GM23338 (cell line): ENCODE results near the gene MCTP2. TPM values are rescaled to one million over a fixed set of nuclear protein-coding genes. Genes with fewer than 3 reads are reported as not detected.

Source experiments
- ATAC-seq: fragments of 200-7000 bp; cut with Tn5 transposase; 3 replicates; pipeline ENCODE4 v1.9.1; 2020
- DNase-seq: peaks from one replicate; pipeline ENCODE4 v3.0.0-alpha.2; 2015; ENCODE audit warnings: low spot score
- H2AFZ ChIP-seq: fragments of 200-600 bp; sonication (generic); 2 replicates; pipeline ENCODE4 v1.8.0; 2016; ENCODE audit warnings: antibody characterized with exemption, mild to moderate bottlenecking, moderate library complexity
- H3F3A ChIP-seq: fragments of 200-600 bp; sonication (generic); replicated peaks from 2 replicates; pipeline ENCODE4 v1.8.0; 2017; ENCODE audit warnings: antibody characterized with exemption, mixed run types, low read depth
- H3K27ac ChIP-seq: fragments of 200-600 bp; sonication (generic); 2 replicates; pipeline ENCODE4 v1.6.1; 2016; ENCODE audit warnings: low read depth
- H3K27me3 ChIP-seq: fragments of 200-600 bp; sonication (generic); 2 replicates; pipeline ENCODE4 v1.8.0; 2016; ENCODE audit warnings: mild to moderate bottlenecking, mixed run types, moderate library complexity; ENCODE audit not compliant: insufficient read depth
- H3K36me3 ChIP-seq: fragments of 200-600 bp; sonication (generic); 2 replicates; pipeline ENCODE4 v1.8.0; 2016; ENCODE audit warnings: mild to moderate bottlenecking; ENCODE audit not compliant: insufficient read depth
- H3K4me1 ChIP-seq: fragments of 200-600 bp; sonication (generic); 2 replicates; pipeline ENCODE4 v1.8.0; 2016; ENCODE audit warnings: mild to moderate bottlenecking, moderate library complexity; ENCODE audit not compliant: insufficient read depth
- H3K4me2 ChIP-seq: fragments of 200-600 bp; sonication (generic); 2 replicates; pipeline ENCODE4 v1.7.1; 2017; ENCODE audit warnings: mixed run types
- H3K4me3 ChIP-seq: fragments of 200-600 bp; sonication (generic); 2 replicates; pipeline ENCODE4 v1.6.1; 2016; ENCODE audit warnings: mixed run types
- H3K79me2 ChIP-seq: fragments of 200-600 bp; sonication (generic); replicated peaks from 2 replicates; pipeline ENCODE4 v1.8.0; 2017; ENCODE audit warnings: mild to moderate bottlenecking; ENCODE audit not compliant: insufficient read depth
- H3K9me2 ChIP-seq: fragments of 200-600 bp; sonication (generic); 2 replicates; pipeline ENCODE4 v1.8.0; 2017; ENCODE audit not compliant: insufficient read depth
- H4K20me1 ChIP-seq: fragments of 200-600 bp; sonication (generic); replicated peaks from 2 replicates; pipeline ENCODE4 v1.8.0; 2017; ENCODE audit warnings: mild to moderate bottlenecking; ENCODE audit not compliant: insufficient read depth
- H3K27ac Mint-ChIP-seq: 2 replicates; pipeline ENCODE4 v1.8.0; 2020; ENCODE audit warnings: inconsistent platforms, mild to moderate bottlenecking, moderate library complexity, mixed read lengths
- H3K27me3 Mint-ChIP-seq: 3 replicates; pipeline ENCODE4 v1.8.0; 2022; ENCODE audit warnings: low read depth, mild to moderate bottlenecking, moderate library complexity, mixed read lengths, inconsistent platforms; ENCODE audit not compliant: insufficient read depth, poor library complexity
- H3K36me3 Mint-ChIP-seq: 3 replicates; pipeline ENCODE4 v1.8.0; 2021; ENCODE audit warnings: low read depth, mild to moderate bottlenecking, inconsistent platforms, moderate library complexity, mixed read lengths
- H3K4me1 Mint-ChIP-seq: 3 replicates; pipeline ENCODE4 v1.8.0; 2020; ENCODE audit warnings: mild to moderate bottlenecking, inconsistent platforms, mixed read lengths
- H3K4me3 Mint-ChIP-seq: 3 replicates; pipeline ENCODE4 v1.8.0; 2021; ENCODE audit warnings: moderate library complexity, mild to moderate bottlenecking, inconsistent platforms, mixed read lengths
- H3K9me3 Mint-ChIP-seq: 3 replicates; pipeline ENCODE4 v1.8.0; 2020; ENCODE audit warnings: moderate library complexity, mild to moderate bottlenecking, inconsistent platforms, mixed read lengths
- CREB1 ChIP-seq: fragments of 250-450 bp; sonication (Bioruptor Pico); IDR thresholded peaks from 2 replicates; pipeline ENCODE4 v1.5.0; 2020; ENCODE audit warnings: low read depth, mild to moderate bottlenecking, moderate library complexity
- EZH2 ChIP-seq: fragments of 200-600 bp; sonication (generic); IDR thresholded peaks from one replicate; pipeline ENCODE4 v1.8.0; 2017; ENCODE audit warnings: antibody characterized with exemption, mild to moderate bottlenecking, low read depth; ENCODE audit not compliant: unreplicated experiment
- EZH2phosphoT487 ChIP-seq: fragments of 200-600 bp; sonication (generic); IDR thresholded peaks from one replicate; pipeline ENCODE4 v1.8.1; 2018; ENCODE audit warnings: antibody characterized with exemption; ENCODE audit not compliant: unreplicated experiment
- JUNB ChIP-seq: IDR thresholded peaks from one replicate; pipeline ENCODE4 v1.6.1; 2016; ENCODE audit warnings: antibody characterized with exemption; ENCODE audit not compliant: unreplicated experiment
- NANOG ChIP-seq: IDR thresholded peaks from 2 replicates; pipeline ENCODE4 v1.6.1; 2016; ENCODE audit warnings: antibody characterized with exemption, borderline replicate concordance
- POLR2AphosphoS5 ChIP-seq: IDR thresholded peaks from 2 replicates; pipeline ENCODE4 v1.6.1; 2016; ENCODE audit warnings: antibody characterized with exemption, low read depth
- STAT1 ChIP-seq: IDR thresholded peaks from one replicate; pipeline ENCODE4 v1.6.1; 2016; ENCODE audit warnings: antibody characterized with exemption; ENCODE audit not compliant: unreplicated experiment
- ZNF114 ChIP-seq: fragments of 250-450 bp; sonication (Bioruptor Pico); IDR thresholded peaks from 2 replicates; pipeline ENCODE4 v1.5.0; 2020; ENCODE audit warnings: mild to moderate bottlenecking, moderate library complexity
- ZNF331 ChIP-seq: fragments of 250-450 bp; sonication (Bioruptor Pico); IDR thresholded peaks from 2 replicates; pipeline ENCODE4 v1.5.0; 2020; ENCODE audit warnings: low read depth, mild to moderate bottlenecking, moderate library complexity
- polyA plus RNA-seq: library from polyadenylated mRNA; unstranded; fragments of >200 nt; fragmentation: Nextera tagmentation; extraction: Ambion mirVana; gene quantifications from 2 replicates; pipeline ENCODE4 v1.2.1, GENCODE V29; 2016
- total RNA-seq: library from RNA; depleted of rRNA; stranded (reverse); fragments of >200 nt; shearing (Covaris generic); gene quantifications from 2 replicates; pipeline ENCODE4 v1.2.3, GENCODE V29; 2014
- TF ChIP-seq, protein P1 (sequence below): fragments of 250-450 bp; sonication (Bioruptor Pico); IDR thresholded peaks from 2 replicates; pipeline ENCODE4 v1.5.0; 2020; ENCODE audit warnings: mild to moderate bottlenecking, moderate library complexity
- TF ChIP-seq, protein P2 (sequence below): IDR thresholded peaks from one replicate; pipeline ENCODE4 v1.6.1; 2018; ENCODE audit warnings: antibody characterized with exemption; ENCODE audit not compliant: unreplicated experiment
- TF ChIP-seq, protein P3 (sequence below), 2 experiments: fragments of 200-600 bp in 1 of 2; sonication (generic) in 1 of 2; conservative IDR thresholded peaks; 2 replicates each; pipeline versions ENCODE4 v1.5.1 to v1.6.1; 2016 to 2017; ENCODE audit warnings: antibody characterized with exemption in 2 of 2, low read depth in 2 of 2, mild to moderate bottlenecking in 2 of 2, moderate library complexity in 1 of 2
- TF ChIP-seq, protein P4 (sequence below): IDR thresholded peaks from 2 replicates; pipeline ENCODE4 v1.6.1; 2016; ENCODE audit warnings: antibody characterized with exemption

The MCTP2 gene
- total and polyA plus RNA-seq, 2 experiments from 2014 or later = 1.8 to 5.5 TPM

DNA sequence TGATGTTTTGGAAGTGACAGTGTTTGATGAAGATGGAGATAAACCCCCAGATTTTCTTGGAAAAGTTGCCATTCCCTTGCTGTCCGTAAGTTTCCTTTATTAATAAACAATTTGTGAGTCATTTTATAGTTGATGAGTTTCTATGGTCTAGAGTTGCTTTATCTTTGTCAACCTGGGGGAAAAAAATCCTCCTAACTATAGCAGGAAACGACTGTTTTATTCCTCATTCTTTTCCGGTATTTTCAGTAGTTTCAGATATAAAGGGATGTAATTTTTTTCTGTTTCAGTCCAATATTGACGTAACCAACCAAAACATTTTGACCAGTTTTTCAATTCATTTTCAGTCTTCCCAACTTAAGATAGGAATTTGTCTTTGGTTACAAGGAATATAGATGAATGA is 154.1 kb downstream of the MCTP2 start:
- Mint-ChIP-seq H3K36me3 (no peaks in the 10 kb centered on the region), H3K27ac (no peak overlapping the region), H3K27me3 (peaks cover 5% of the 10 kb centered on the region), H3K4me3 (no peak overlapping the region), H3K9me3 (no peaks in the 10 kb centered on the region), H3K4me1 (peaks cover 11% of the 10 kb centered on the region)
- Histone ChIP-seq H3K9me2 (no peaks in the 10 kb centered on the region), H3F3A (no peaks in the 10 kb centered on the region), H3K79me2 (no peaks in the 10 kb centered on the region), H2AFZ (no peak overlapping the region), H3K27ac (no peak overlapping the region), H4K20me1 (no peaks in the 10 kb centered on the region), H3K36me3 (no peaks in the 10 kb centered on the region), H3K4me1 (no peaks in the 10 kb centered on the region), H3K4me2 (no peak overlapping the region), H3K4me3 (no peak overlapping the region), H3K27me3 (no peaks in the 10 kb centered on the region)
- no peak for ATAC-seq
- no peak for DNase-seq
- TF ChIP-seq EZH2 (no peak), ZNF114 (CRISPR knock-in tag) (no peak), POLR2AphosphoS5 (no peak), CREB1 (no peak), NANOG (no peak), EZH2phosphoT487 (no peak), ZNF331 (no peak), JUNB (no peak), STAT1 (no peak)
- TF ChIP-seq, protein P1, sequence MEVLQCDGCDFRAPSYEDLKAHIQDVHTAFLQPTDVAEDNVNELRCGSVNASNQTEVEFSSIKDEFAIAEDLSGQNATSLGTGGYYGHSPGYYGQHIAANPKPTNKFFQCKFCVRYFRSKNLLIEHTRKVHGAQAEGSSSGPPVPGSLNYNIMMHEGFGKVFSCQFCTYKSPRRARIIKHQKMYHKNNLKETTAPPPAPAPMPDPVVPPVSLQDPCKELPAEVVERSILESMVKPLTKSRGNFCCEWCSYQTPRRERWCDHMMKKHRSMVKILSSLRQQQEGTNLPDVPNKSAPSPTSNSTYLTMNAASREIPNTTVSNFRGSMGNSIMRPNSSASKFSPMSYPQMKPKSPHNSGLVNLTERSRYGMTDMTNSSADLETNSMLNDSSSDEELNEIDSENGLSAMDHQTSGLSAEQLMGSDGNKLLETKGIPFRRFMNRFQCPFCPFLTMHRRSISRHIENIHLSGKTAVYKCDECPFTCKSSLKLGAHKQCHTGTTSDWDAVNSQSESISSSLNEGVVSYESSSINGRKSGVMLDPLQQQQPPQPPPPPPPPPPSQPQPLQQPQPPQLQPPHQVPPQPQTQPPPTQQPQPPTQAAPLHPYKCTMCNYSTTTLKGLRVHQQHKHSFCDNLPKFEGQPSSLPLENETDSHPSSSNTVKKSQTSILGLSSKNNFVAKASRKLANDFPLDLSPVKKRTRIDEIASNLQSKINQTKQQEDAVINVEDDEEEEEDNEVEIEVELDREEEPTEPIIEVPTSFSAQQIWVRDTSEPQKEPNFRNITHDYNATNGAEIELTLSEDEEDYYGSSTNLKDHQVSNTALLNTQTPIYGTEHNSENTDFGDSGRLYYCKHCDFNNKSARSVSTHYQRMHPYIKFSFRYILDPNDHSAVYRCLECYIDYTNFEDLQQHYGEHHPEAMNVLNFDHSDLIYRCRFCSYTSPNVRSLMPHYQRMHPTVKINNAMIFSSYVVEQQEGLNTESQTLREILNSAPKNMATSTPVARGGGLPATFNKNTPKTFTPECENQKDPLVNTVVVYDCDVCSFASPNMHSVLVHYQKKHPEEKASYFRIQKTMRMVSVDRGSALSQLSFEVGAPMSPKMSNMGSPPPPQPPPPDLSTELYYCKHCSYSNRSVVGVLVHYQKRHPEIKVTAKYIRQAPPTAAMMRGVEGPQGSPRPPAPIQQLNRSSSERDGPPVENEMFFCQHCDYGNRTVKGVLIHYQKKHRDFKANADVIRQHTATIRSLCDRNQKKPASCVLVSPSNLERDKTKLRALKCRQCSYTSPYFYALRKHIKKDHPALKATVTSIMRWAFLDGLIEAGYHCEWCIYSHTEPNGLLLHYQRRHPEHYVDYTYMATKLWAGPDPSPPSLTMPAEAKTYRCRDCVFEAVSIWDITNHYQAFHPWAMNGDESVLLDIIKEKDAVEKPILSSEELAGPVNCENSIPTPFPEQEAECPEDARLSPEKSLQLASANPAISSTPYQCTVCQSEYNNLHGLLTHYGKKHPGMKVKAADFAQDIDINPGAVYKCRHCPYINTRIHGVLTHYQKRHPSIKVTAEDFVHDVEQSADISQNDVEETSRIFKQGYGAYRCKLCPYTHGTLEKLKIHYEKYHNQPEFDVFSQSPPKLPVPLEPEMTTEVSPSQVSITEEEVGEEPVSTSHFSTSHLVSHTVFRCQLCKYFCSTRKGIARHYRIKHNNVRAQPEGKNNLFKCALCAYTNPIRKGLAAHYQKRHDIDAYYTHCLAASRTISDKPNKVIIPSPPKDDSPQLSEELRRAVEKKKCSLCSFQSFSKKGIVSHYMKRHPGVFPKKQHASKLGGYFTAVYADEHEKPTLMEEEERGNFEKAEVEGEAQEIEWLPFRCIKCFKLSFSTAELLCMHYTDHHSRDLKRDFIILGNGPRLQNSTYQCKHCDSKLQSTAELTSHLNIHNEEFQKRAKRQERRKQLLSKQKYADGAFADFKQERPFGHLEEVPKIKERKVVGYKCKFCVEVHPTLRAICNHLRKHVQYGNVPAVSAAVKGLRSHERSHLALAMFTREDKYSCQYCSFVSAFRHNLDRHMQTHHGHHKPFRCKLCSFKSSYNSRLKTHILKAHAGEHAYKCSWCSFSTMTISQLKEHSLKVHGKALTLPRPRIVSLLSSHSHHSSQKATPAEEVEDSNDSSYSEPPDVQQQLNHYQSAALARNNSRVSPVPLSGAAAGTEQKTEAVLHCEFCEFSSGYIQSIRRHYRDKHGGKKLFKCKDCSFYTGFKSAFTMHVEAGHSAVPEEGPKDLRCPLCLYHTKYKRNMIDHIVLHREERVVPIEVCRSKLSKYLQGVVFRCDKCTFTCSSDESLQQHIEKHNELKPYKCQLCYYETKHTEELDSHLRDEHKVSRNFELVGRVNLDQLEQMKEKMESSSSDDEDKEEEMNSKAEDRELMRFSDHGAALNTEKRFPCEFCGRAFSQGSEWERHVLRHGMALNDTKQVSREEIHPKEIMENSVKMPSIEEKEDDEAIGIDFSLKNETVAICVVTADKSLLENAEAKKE (CRISPR knock-in tag) = no peak
- TF ChIP-seq, protein P2, sequence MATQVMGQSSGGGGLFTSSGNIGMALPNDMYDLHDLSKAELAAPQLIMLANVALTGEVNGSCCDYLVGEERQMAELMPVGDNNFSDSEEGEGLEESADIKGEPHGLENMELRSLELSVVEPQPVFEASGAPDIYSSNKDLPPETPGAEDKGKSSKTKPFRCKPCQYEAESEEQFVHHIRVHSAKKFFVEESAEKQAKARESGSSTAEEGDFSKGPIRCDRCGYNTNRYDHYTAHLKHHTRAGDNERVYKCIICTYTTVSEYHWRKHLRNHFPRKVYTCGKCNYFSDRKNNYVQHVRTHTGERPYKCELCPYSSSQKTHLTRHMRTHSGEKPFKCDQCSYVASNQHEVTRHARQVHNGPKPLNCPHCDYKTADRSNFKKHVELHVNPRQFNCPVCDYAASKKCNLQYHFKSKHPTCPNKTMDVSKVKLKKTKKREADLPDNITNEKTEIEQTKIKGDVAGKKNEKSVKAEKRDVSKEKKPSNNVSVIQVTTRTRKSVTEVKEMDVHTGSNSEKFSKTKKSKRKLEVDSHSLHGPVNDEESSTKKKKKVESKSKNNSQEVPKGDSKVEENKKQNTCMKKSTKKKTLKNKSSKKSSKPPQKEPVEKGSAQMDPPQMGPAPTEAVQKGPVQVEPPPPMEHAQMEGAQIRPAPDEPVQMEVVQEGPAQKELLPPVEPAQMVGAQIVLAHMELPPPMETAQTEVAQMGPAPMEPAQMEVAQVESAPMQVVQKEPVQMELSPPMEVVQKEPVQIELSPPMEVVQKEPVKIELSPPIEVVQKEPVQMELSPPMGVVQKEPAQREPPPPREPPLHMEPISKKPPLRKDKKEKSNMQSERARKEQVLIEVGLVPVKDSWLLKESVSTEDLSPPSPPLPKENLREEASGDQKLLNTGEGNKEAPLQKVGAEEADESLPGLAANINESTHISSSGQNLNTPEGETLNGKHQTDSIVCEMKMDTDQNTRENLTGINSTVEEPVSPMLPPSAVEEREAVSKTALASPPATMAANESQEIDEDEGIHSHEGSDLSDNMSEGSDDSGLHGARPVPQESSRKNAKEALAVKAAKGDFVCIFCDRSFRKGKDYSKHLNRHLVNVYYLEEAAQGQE = no peak
- TF ChIP-seq, protein P3, sequence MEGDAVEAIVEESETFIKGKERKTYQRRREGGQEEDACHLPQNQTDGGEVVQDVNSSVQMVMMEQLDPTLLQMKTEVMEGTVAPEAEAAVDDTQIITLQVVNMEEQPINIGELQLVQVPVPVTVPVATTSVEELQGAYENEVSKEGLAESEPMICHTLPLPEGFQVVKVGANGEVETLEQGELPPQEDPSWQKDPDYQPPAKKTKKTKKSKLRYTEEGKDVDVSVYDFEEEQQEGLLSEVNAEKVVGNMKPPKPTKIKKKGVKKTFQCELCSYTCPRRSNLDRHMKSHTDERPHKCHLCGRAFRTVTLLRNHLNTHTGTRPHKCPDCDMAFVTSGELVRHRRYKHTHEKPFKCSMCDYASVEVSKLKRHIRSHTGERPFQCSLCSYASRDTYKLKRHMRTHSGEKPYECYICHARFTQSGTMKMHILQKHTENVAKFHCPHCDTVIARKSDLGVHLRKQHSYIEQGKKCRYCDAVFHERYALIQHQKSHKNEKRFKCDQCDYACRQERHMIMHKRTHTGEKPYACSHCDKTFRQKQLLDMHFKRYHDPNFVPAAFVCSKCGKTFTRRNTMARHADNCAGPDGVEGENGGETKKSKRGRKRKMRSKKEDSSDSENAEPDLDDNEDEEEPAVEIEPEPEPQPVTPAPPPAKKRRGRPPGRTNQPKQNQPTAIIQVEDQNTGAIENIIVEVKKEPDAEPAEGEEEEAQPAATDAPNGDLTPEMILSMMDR (conservative IDR thresholded peaks at IDR 0.05; ENCODE audit: low read depth in 2 of 2) = no peak
- TF ChIP-seq, protein P4, sequence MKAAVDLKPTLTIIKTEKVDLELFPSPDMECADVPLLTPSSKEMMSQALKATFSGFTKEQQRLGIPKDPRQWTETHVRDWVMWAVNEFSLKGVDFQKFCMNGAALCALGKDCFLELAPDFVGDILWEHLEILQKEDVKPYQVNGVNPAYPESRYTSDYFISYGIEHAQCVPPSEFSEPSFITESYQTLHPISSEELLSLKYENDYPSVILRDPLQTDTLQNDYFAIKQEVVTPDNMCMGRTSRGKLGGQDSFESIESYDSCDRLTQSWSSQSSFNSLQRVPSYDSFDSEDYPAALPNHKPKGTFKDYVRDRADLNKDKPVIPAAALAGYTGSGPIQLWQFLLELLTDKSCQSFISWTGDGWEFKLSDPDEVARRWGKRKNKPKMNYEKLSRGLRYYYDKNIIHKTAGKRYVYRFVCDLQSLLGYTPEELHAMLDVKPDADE = no peak
